ENCODE data around the gene CASKIN2.

GRCh38 chr17:75516255-75516618 is 900 bp upstream of the CASKIN2 start, which contains the start of gene TSEN54:
- TF ChIP-seq SUZ12 (IDR thresholded peaks at IDR 0.05; ENCODE audit: extremely low read depth, insufficient read depth, insufficient read length) (no peak), YY1 (IDR thresholded peaks at IDR 0.05; ENCODE audit: insufficient read depth, insufficient read length) (no peak), ZNF274 (IDR thresholded peaks at IDR 0.05; ENCODE audit: low read depth, low read length) (no peak)
